ENCODE data around the gene EPOP.

- TF ChIP-seq EZH2 (IDR thresholded peaks at IDR 0.05) (no peak), EZH2phosphoT487 (IDR thresholded peaks at IDR 0.05; ENCODE audit: borderline replicate concordance) (no peak), ZFX (IDR thresholded peaks at IDR 0.05) (peak; percentile 73; the same call in 1 of the 2 replicates), CBX3 (IDR thresholded peaks at IDR 0.05; ENCODE audit: low read depth) (peak; percentile 62; the same call in 1 of the 2 replicates), CTCF (IDR thresholded peaks at IDR 0.05 in 2 of 3, conservative IDR thresholded peaks at IDR 0.05 in 1 of 3; ENCODE audit: borderline replicate concordance in 1 of 3, insufficient read depth in 1 of 3, low read depth in 2 of 3, low read length in 2 of 3) (no peak), SP1 (IDR thresholded peaks at IDR 0.05; ENCODE audit: low read depth) (peak; percentile 51; the same call in 1 of the 2 replicates), MAX (IDR thresholded peaks at IDR 0.05) (peak; percentile 88), TCF7L2 (IDR thresholded peaks at IDR 0.05; ENCODE audit: borderline replicate concordance, extremely low read depth, insufficient read depth, insufficient read length) (peak; percentile 13), ZBTB33 (IDR thresholded peaks at IDR 0.05; ENCODE audit: extremely low read depth, insufficient replicate concordance, low read length) (peak; percentile 90), POLR2A (IDR thresholded peaks at IDR 0.05; ENCODE audit: borderline replicate concordance, extremely low read depth, insufficient read depth, insufficient read length) (peak; percentile 83)
These were observed 27.6 kb upstream of the EPOP start for GRCh38 chr17:38702166-38702915.
